Stimulated activated CD4-positive, alpha-beta T cell treated with anti-CD3 and anti-CD28 coated beads, TNF-alpha, amount 100 ng/mL, for 4 hours (primary cell): ENCODE measurements around the gene USP34.
"Not testable (repeated sequence)": the region's sequence is repeated elsewhere in the genome, so short reads cannot be mapped to it uniquely, and the experiment has no call there.

Experiments
- DNase-seq, 3 experiments: peaks; one replicate each; pipeline ENCODE4 v3.0.0-alpha.2; 2020; ENCODE audit warnings: low read depth in 3 of 3

Gene USP34

GRCh38 chr2:61463769-61464475 is 7.0 kb downstream of the USP34 start:
- no peak for DNase-seq

DNA sequence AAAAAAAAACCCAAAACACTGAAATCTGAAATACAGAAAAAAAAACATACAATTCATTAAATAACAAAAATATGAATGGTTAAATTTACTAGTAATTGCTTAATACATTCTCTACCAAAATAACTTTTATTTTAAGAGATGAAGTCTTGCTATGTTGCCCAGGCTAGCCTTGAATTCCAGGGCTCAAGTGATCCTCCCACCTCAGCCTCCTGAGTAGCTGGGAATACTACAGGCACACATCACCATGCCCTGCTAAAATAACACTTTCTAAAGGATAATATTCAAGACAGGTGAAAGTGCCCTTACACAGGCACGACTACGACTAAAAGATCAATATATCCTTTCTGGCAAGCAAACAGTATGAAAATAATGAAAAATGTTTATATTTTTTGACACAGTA is 9.5 kb downstream of the USP34 start:
- DNase-seq = no peak

DNA sequence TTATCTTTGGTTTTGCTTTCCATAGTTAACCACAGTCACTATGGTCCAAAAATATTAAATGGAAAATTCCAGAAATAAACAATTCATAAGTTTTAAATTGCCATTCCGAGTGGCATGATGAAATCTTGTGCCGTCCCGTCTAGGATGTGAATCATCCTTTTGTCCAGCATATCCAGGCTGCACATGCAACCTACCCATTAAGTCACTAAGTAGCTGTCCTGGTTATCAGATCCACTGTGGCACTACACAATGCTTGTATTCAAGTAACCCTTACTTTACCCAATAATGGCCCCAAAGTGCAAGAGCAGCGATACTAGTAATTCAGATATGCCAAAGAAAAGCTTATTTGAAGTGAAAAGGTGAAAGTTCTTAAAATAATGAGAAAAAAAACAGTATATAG is 10.7 kb downstream of the USP34 start:
- no peak for DNase-seq

DNA sequence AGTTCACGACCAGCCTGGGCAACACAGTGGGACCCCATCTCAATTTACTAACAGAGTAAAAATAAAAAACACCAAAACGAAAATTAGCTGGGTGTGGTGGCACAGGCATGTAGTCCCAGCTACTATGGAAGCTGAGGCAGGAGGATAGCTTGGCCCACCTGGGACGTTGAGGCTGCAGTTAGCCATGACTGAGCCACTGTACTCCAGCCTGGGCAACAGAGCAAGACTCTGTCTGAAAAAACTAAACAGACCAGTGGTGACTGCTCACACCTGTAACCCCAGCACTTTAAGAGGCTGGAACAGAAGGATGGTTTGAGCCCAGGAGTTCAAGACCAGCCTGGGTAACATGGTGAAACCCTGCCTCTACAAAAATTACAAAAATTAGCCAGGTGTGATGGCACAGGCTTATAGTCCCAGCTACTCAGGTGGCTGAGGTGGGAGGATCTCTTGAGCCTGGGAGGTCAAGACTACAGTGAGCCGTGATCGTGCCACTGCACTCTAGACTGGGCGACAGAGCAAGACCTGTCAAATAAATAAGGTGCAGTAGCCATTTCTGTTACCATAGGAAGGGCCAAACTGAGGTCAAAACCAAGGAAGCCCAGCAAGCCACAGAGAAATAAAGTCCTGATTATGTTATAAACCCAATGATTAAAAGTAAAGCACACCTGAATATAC is 14.0 kb downstream of the USP34 start:
- no peak for DNase-seq

DNA sequence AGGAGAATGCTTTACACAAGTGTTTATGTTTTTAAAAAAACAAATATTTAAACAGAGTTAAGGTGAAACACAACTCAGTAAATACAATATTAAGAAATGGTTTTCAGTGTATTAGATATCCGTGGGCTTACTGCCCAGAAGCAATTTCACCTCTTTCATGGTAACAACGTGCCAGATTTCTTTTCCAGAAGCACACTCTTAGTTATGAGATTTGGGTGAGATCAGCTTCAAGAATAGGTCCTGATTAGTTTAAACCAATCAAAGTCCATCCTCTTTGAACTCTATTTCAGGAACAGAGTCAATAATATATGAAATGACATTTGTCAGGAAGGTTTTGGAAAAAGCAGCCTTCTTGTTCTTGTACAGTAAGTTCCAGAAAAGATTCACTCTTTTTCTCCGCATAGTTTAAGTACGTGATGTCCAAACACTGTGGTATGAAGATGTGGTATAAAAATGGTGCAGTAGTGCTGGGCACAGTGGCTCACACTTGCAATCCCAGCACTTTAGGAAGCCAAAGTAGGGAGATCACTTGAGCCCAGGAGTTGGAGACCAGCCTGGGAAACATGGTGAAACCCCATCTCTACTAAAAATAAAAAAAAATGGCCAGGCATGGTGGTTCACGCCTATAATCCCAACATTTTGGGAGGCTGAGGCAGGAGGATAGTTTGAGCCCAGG is 14.7 kb downstream of the USP34 start:
- no peak for DNase-seq

GRCh38 chr2:61454972-61455371 is 15.9 kb downstream of the USP34 start:
- DNase-seq = not testable (repeated sequence)

GRCh38 chr2:61454383-61454782 is 16.5 kb downstream of the USP34 start:
- DNase-seq = no peak

DNA sequence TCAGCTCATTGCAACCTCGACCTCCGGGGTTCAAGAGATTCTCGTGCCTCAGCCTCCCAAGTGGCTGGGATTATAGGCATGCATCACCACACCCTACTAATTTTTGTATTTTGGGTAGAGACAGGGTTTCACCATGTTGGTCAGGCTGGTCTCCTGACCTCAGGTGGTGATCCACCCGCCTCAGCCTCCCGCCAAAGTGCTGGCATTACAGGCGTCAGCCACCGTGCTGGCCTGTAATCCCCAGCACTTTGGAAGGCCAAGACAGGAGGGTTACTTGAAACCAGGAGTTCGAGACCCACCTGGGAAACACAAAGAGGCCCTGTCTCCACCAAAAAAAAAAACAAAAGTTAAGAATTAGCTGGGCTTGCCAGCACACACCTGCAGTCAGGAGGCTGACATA is 18.5 kb downstream of the USP34 start:
- no peak for DNase-seq

DNA sequence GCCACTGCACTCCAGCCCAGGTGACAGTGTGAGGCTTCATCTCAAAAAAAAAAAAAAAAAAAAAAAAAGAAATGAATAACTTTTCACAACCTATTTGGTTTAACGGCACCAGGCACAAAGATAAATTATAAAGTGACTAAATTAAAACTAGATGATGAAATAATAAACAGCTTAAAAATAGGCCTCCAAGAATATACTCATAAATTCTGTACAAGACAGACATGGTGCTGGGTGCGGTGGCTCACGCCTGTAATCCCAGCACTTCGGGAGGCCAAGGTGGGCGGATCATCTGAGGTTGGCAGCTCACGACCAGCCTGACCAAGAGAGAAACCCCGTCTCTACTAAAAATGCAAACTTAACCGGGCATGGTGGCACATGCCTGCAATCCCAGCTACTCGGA is 19.7 kb downstream of the USP34 start:
- no peak for DNase-seq

- no peak for DNase-seq
These were observed 20.7 kb downstream of the USP34 start for GRCh38 chr2:61450144-61450543.

- no peak for DNase-seq
These were observed 22.7 kb downstream of the USP34 start for GRCh38 chr2:61448229-61448628.

DNA sequence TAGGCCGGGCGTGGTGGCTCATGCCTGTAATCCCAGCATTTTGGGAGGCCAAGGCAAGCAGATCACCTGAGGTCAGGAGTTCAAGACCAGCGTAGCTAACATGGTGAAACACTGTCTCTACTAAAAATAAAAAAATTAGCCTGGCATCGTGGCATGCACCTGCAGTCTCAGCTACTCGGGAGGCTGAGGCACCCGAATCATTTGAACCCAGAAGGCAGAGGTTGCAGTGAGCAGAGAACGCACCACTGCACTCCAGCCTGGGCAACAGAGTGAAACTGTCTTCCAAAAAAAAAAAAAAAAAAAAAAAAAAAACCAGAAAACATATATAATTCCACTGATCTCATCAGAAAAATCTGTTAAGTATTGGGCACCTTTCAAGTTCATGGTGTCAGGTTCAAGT is 23.9 kb downstream of the USP34 start:
- not testable (repeated sequence) for DNase-seq

DNA sequence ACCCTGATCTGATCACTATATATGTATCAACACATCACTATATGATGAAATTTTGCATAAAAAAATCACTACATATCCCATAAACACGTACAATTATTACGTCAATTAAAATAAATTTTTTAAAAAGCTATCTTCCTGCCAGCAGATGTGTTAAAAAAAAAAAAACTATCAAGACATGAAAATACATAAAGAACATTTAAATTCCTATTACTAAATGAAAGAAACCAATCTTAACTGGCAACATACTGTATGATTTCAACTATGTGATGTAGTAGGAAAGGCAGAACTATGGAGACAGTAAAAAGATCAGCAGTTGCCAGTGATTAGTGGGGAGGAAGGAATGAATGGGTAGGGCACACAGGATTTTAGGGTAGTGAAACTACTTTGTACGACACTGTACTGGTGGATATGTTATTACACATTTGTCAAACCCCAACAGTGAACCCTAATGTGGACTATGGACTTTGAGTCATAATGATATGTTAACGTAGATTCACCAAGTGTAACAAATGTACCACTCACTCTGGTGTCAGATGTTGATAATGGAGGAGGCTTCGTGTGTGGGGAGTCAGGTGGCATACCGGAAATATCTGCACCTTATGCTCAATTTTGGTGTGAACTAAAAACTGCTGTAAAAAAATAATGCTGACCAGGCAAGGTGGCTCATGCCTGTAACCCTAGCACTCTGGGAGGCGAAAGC is 27.4 kb downstream of the USP34 start:
- no peak for DNase-seq

GRCh38 chr2:61439241-61440002 is 31.5 kb downstream of the USP34 start:
- no peak for DNase-seq

GRCh38 chr2:61438670-61439069 is 32.2 kb downstream of the USP34 start:
- DNase-seq = no peak

GRCh38 chr2:61437170-61437569 is 33.7 kb downstream of the USP34 start:
- DNase-seq = no peak

GRCh38 chr2:61436092-61436491 is 34.8 kb downstream of the USP34 start:
- no peak for DNase-seq

GRCh38 chr2:61435291-61435690 is 35.6 kb downstream of the USP34 start:
- no peak for DNase-seq

DNA sequence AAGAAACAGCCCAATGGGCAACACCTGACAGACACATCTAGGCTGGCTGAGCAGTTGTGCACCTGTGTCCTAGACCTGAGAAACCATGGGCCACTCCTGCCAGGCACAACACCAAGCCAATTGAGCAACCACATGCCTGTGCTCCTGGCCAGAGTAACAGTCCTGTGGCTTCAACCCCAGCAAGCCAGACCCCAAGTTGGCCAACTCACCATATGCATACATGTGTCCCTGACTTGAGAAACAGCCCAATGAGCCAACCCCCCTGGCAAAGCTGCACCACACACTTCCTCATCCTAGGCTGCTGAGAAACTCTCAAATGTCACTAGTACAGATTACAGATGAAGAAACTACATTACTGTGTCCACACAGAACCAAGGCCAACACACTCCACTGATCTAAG is 36.6 kb downstream of the USP34 start:
- no peak for DNase-seq

- no peak for DNase-seq
These were observed 37.3 kb downstream of the USP34 start for GRCh38 chr2:61433606-61434005.

DNA sequence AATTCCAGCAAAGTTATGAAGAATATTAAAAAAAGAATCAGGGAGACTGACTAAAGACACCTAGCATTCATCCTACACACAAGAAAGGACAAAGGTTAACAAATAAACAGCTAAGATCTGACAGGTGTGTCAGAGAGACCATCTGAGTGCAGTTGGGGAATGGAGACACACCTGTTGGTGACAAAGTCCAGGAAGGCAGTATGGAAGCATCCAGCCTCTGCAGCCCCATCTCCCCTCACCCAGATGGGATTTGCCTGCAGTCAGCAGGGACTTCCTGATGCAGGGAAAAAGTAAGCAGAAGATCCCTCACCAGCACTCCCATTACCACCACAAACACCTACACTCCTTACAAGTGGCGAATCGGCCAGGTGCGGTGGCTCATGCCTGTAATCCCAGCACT is 37.9 kb downstream of the USP34 start:
- no peak for DNase-seq

- no peak for DNase-seq
These were observed 39.5 kb downstream of the USP34 start for GRCh38 chr2:61431345-61431744.
